DOHH2 (cell line): ENCODE measurements around the gene LIPG.

Experiments
- H3F3A ChIP-seq: fragments of 200-600 bp; sonication (generic), shearing (Covaris generic); 2 replicates; pipeline ENCODE4 v1.6.0; 2016; ENCODE audit warnings: antibody characterized with exemption, mild to moderate bottlenecking; ENCODE audit not compliant: control insufficient read depth, insufficient read depth
- H3K27ac ChIP-seq: fragments of 200-600 bp; sonication (generic); 2 replicates; pipeline ENCODE4 v1.5.1; 2014; ENCODE audit warnings: low read depth, mild to moderate bottlenecking, low read length, moderate library complexity
- H3K27me3 ChIP-seq: fragments of 200-600 bp; sonication (generic); 2 replicates; pipeline ENCODE4 v1.6.1; 2014; ENCODE audit warnings: mild to moderate bottlenecking, low read length, mixed read lengths; ENCODE audit not compliant: control insufficient read depth
- H3K36me3 ChIP-seq: fragments of 200-600 bp; sonication (generic); 2 replicates; pipeline ENCODE4 v1.6.1; 2014; ENCODE audit warnings: mild to moderate bottlenecking, low read length, moderate library complexity, mixed read lengths; ENCODE audit not compliant: control insufficient read depth
- H3K4me1 ChIP-seq: fragments of 200-600 bp; sonication (generic); 2 replicates; pipeline ENCODE4 v1.6.1; 2014; ENCODE audit warnings: mild to moderate bottlenecking, low read length, mixed read lengths; ENCODE audit not compliant: control insufficient read depth
- H3K4me2 ChIP-seq: fragments of 200-600 bp; sonication (generic); 2 replicates; pipeline ENCODE4 v1.6.0; 2014; ENCODE audit warnings: mild to moderate bottlenecking, low read length, moderate library complexity
- H3K4me3 ChIP-seq: fragments of 200-600 bp; sonication (generic); 2 replicates; pipeline ENCODE4 v1.5.1; 2014; ENCODE audit warnings: mild to moderate bottlenecking, low read length, mixed read lengths
- H3K79me2 ChIP-seq: fragments of 200-600 bp; sonication (generic); 2 replicates; pipeline ENCODE4 v1.6.1; 2014; ENCODE audit warnings: mild to moderate bottlenecking, low read length, mixed read lengths; ENCODE audit not compliant: control insufficient read depth
- H3K9me2 ChIP-seq: fragments of 200-600 bp; sonication (generic); replicated peaks from 2 replicates; pipeline ENCODE4 v1.6.1; 2014; ENCODE audit warnings: mild to moderate bottlenecking, low read length, mixed read lengths; ENCODE audit not compliant: control insufficient read depth
- H3K9me3 ChIP-seq: fragments of 200-600 bp; sonication (generic); 2 replicates; pipeline ENCODE4 v1.6.1; 2014; ENCODE audit warnings: antibody characterized with exemption, low read length, mixed read lengths; ENCODE audit not compliant: control insufficient read depth, insufficient read depth
- H4K20me1 ChIP-seq: fragments of 200-600 bp; sonication (generic); 2 replicates; pipeline ENCODE4 v1.6.0; 2014; ENCODE audit warnings: low read depth, mild to moderate bottlenecking, antibody characterized with exemption, low read length, moderate library complexity; ENCODE audit not compliant: control insufficient read depth, insufficient read depth
- CTCF ChIP-seq: fragments of 200-600 bp; sonication (generic); IDR thresholded peaks from one replicate; pipeline ENCODE4 v1.5.1; 2014; ENCODE audit warnings: antibody characterized with exemption, mild to moderate bottlenecking, low read depth, low read length; ENCODE audit not compliant: poor library complexity, severe bottlenecking
- EZH2phosphoT487 ChIP-seq: fragments of 200-600 bp; sonication (generic); IDR thresholded peaks from 2 replicates; pipeline ENCODE4 v1.6.1; 2017; ENCODE audit warnings: borderline replicate concordance, mild to moderate bottlenecking, antibody characterized with exemption, low read length, moderate library complexity, mixed read lengths

Gene LIPG

GRCh38 chr18:49638209-49638785 lies 76.4 kb downstream of the LIPG start:
- no peaks in the 10 kb centered on the region for H3K9me2 ChIP-seq
- no peaks in the 10 kb centered on the region for H4K20me1 ChIP-seq
- no peaks in the 10 kb centered on the region for H3K36me3 ChIP-seq
- no peaks in the 10 kb centered on the region for H3F3A ChIP-seq
- H3K4me1 ChIP-seq, result no peaks in the 10 kb centered on the region
- no peak overlapping the region for H3K27ac ChIP-seq
- H3K9me3 ChIP-seq, result no peaks in the 10 kb centered on the region
- H3K27me3 ChIP-seq, result no peaks in the 10 kb centered on the region
- H3K4me3 ChIP-seq, result no peak overlapping the region
- H3K4me2 ChIP-seq, result no peak overlapping the region
- H3K79me2 ChIP-seq, result no peaks in the 10 kb centered on the region
- no peak for TF ChIP-seq EZH2phosphoT487
- no peak for TF ChIP-seq CTCF

- Histone ChIP-seq H3K4me2 (no peak overlapping the region), H3F3A (no peaks in the 10 kb centered on the region), H3K4me1 (no peaks in the 10 kb centered on the region), H3K27me3 (no peaks in the 10 kb centered on the region), H3K79me2 (no peaks in the 10 kb centered on the region), H3K27ac (no peak overlapping the region), H3K9me2 (no peaks in the 10 kb centered on the region), H4K20me1 (no peaks in the 10 kb centered on the region), H3K36me3 (no peaks in the 10 kb centered on the region), H3K9me3 (no peaks in the 10 kb centered on the region), H3K4me3 (no peak overlapping the region)
- TF ChIP-seq EZH2phosphoT487 (no peak), CTCF (no peak)
These were observed 77.2 kb downstream of the LIPG start for GRCh38 chr18:49638891-49639557.

GRCh38 chr18:49639643-49640391 lies 78.0 kb downstream of the LIPG start:
- Histone ChIP-seq H3K4me1 (no peaks in the 10 kb centered on the region), H3K36me3 (no peaks in the 10 kb centered on the region), H3K4me3 (no peak overlapping the region), H3K79me2 (no peaks in the 10 kb centered on the region), H3K9me3 (no peaks in the 10 kb centered on the region), H3K9me2 (no peaks in the 10 kb centered on the region), H3K27me3 (no peaks in the 10 kb centered on the region), H3K27ac (no peak overlapping the region), H3F3A (no peaks in the 10 kb centered on the region), H3K4me2 (no peak overlapping the region), H4K20me1 (no peaks in the 10 kb centered on the region)
- no peak for TF ChIP-seq CTCF
- no peak for TF ChIP-seq EZH2phosphoT487
